ENCODE data around the gene GAST.

Gene GAST

DNA sequence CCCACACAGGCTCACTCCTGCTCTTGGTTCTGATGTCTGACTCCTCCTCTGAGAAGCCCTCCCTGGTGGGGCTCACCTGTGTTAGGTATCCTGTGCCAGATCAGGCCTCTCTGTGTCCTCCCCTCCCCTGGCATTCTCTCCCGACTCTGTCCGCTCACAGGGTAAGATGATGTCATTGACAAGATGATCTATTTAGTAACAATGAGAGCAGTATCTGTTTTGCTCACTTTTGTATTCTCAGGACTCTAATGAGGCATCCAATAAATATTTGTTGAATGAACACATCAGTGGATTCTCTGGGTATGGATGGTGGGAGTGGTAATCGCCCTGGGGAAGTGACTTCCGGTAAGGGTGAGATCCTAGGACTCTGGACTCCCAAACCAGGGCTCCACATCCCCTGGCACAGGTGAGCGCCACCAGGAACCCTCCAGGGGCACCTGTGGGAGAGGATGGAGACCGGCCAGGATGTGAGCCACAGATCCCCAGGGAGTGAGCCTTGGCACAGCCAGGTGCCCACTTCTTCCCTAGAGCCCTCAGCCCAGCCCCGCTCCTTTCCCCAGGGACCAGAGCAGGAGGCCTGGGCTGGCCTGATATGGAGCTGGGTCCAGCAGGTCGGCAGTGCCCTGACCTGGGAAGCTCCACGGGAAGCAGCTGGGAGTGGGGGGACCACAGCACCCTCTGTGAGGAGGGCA, 27.7 kb downstream of the GAST start:
- no peak for DNase-seq (ENCODE audit: low read depth, low spot score)

DNA sequence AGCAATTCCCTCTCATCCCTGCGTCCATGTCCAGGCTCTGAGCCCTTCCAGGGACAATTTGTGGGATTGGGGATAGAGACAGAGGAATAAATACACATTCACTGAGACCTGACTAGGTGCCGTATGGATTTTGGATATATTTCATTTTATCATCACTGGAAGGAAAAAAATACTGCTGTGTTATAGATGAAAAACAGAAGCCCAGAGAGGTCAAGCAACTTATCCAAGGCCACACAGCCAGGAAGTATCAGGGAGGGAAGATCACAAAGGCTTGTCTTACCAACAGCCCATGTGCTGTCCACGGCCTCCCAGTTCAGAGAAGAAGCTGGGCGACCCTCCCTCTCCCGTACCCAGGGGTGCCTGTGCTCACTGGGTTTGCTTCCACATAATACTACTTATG, 28.4 kb downstream of the GAST start:
- no peak for DNase-seq (ENCODE audit: low read depth, low spot score)

DNA sequence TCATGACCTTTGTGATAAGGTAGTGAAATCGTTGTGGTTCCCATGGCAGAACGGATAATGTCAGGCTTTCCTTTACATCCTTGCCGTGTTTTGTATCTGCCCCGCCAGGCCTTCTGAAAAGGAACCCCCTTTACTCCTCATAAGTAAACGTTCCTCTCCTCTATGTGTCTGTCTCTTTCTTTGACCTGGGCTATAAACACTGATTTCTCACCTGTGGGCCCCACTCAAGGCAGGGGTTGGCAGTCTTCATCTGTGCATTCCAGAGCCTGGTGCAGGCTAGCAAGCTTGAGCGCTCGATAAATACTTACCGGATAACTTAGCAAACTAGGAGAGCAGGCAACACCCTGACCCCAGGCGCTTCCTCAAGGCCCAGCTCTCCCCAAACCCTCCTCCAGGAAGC, 29.6 kb downstream of the GAST start:
- no peak for DNase-seq (ENCODE audit: low read depth, low spot score)

DNA sequence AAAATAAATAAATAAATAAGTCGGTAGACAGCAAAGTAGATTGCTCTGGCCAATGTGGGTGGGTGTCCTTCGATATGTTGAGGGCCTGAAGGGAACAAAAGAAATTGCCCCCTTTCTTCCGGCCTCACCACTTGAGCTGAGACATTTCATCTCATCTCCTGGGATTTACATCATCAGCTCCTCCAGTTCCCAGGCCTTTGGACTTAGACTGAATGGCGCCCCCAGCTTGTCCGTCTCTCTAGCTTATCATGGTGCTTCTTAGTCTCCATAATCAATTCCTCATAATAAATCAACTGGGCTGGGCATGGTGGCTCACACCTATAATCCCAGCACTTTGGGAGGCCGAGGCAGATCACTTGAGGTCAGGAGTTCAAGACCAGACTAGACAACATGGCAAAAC, 36.1 kb downstream of the GAST start:
- DNase-seq (ENCODE audit: low read depth, low spot score) = no peak

DNA sequence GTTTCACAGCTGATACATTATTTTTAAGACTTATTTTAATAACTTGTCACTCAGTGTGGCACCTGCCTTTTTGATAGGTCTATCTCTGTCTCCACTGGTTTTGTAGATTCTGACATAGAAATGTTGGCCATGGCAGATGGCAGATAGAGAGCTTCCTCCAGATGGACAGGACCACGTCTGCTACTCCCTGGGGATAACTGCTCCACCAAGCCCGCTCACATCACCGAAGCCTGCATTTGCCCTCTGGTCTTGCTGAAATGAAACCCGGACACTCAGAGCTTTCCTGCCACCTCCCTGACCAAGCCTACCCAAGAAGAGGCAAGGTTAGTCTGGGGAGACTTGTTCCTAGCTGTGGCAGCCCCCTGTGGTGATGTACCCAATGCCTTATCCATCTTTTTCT, 38.7 kb downstream of the GAST start:
- no peak for DNase-seq (ENCODE audit: low read depth, low spot score)

DNA sequence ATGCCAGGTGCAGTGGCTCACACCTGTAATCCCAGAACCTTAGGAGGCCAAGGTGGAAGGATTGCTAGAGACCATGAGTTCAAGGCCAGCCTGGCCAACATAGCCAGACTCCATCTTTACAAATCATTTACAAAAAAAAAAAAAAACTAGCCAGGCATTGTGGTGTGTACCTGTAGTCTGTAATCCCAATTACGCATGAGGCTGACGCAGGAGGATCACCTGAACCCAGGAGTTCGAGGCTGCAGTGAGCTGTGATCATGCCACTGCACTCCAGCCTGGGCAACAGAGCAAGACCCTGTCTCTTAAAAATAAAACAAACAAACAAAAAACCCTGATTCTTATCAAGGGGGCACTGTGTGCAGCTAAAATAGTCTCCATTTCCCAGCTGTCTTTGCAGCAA, 39.2 kb downstream of the GAST start:
- no peak for DNase-seq (ENCODE audit: low read depth, low spot score)

DNA sequence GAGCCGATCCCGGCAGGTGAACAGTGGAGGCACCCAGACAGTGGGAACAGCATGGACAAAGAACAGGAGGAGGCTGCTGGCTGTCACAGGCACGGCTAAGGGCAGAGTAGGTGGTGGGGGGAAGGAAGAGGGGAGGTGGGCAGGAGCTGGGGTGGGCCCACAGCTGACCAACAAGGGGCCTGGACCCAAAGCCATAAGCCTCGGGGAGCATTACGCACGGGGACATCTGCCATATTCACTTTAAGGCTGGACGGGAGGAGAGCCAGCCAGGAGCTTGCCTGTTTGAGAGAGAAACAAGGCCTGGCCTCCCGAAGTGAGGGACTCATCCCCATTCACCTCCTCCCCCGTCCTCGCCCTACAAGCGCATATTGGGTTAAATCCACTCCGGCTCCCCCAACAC, 41.9 kb downstream of the GAST start:
- DNase-seq (ENCODE audit: low read depth, low spot score) = no peak

DNA sequence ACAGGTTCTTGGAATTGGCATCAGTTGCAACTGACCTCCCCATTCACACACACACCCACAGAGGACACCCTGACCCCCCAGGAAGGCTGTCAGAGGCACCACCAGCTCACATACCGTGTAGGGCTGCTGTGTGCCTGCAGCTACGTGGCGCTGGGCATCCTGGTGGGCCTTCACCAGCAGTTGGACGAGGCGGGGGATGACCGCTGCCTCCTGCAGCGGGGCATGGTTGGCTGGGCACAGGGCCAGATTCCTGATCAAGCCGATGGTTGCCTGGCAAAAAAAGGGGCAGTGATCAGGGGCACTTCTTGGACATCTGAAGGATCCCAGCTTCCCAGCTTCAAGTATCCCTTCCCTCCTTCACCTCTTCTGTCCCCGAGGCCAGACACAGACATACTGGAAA, 46.5 kb downstream of the GAST start:
- DNase-seq (ENCODE audit: low read depth, low spot score) = no peak

DNA sequence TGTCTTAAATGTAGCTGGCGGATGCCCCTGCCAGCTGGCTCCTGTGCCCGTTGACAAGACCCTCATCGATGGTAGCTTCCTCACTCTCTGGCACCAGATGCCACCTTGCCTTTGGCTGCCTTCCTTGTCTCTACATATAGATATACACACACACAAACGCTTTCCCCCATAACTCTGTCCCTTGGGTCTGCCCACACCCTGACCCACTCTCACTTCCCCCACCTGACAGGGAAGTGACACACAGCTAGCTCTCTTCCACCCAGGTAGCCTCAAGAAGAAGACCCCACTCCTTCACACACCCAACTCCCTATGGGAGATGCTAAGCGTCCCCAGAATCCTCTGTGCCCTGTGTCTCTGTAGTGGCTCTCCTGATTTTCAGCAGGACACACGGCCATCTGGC, 48.7 kb downstream of the GAST start:
- DNase-seq (ENCODE audit: low read depth, low spot score) = no peak

DNA sequence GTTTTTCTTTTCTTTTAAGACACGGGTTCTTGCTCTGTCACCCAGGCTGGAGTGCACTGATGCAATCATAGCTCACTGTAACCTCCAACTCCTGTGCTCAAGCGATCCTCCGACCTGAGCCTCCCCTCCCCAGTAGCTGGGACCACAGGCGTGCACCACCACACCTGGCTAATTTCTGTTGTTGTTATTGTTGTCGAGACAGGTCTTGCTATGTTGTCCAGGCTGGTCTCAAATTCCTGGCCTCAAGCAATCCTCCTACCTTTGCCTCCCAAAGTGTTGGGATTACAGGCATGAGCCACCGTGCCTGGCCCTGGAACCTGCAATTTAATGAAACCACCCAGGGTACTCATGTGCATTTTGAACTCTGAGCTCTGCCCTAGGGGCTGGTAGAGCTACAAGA, 50.3 kb downstream of the GAST start:
- DNase-seq (ENCODE audit: low read depth, low spot score) = no peak

DNA sequence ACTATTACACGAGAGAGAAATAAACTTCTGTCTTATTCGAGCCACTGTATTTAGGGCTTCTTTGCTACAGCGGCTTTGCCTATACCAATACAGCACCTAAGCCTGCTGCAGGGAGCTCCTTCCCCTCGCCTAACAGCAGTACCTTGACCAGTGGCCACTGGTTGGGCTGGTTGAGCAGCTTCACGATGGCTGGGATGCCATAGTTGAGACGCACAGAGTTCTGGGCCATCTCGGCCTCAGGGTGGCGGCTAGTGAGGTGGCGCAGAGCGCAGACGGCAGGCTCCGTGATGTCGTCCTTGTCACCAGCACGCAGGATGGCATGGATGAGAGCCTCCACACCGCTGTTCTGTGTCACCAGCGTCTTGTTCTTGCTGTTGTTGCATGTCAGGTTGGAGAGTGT, 50.7 kb downstream of the GAST start:
- DNase-seq (ENCODE audit: low read depth, low spot score) = no peak

DNA sequence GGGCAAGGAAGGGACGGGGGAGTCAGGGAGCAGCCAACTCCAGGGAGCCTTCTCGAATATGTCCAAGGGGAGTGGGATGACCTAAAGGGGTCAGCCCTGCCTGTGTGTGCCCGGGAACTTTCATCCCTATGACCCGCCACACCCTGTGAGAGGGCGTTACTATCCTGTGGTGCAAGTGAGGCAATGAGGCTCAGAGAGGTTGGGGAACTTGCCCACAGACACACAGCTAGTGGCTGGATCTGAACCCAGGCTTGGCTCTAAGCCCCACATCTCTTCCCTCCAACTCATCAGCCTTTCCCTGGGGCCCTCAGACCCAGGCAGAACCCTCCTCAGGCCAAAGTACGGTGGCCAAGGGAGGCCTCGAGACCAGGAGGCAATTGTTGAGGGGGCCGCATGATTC, 51.2 kb downstream of the GAST start:
- no peak for DNase-seq (ENCODE audit: low read depth, low spot score)
